ENCODE data around the gene SPOP.
A peak's percentile ranks its signal among the peaks of the same experiment; 100 is the strongest.

SPOP gene

DNA sequence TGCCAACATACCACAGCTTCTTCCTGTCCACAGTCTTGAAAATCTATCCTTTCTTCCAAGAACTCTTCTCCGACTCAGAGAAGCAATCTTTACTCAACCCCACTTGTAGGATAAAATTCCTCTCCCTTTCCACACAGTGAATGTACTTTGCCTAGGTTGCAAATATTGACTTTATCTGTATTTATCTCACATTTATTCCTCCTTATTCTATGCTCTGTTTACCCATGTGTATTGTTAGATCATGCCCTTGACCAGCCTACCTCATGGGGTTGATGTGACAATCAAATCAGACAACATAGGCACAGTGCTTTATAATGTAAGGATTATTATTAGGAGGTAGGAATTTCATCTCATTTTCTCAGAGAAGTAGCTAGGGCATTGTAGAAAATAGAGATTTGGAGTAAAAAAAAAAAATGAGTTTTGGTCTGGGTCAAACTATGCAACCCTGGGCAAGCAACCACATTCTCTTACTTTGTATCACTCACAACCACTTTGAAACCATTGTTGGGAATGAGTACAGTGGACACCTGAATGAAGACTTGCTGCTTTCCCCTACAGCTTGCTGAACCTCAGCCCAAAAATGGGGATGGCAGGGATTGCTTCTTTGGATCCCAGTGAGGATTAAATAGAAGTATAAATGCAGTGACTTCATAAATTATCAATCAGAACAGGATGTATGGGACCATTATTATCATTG, 38.9 kb upstream of the SPOP start:
- TF ChIP-seq, protein P1, sequence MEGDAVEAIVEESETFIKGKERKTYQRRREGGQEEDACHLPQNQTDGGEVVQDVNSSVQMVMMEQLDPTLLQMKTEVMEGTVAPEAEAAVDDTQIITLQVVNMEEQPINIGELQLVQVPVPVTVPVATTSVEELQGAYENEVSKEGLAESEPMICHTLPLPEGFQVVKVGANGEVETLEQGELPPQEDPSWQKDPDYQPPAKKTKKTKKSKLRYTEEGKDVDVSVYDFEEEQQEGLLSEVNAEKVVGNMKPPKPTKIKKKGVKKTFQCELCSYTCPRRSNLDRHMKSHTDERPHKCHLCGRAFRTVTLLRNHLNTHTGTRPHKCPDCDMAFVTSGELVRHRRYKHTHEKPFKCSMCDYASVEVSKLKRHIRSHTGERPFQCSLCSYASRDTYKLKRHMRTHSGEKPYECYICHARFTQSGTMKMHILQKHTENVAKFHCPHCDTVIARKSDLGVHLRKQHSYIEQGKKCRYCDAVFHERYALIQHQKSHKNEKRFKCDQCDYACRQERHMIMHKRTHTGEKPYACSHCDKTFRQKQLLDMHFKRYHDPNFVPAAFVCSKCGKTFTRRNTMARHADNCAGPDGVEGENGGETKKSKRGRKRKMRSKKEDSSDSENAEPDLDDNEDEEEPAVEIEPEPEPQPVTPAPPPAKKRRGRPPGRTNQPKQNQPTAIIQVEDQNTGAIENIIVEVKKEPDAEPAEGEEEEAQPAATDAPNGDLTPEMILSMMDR (conservative IDR thresholded peaks at IDR 0.05; ENCODE audit: low read length) = no peak
- H3K4me3 ChIP-seq (ENCODE audit: low read length) = no peak overlapping the region
- DNase-seq (ENCODE audit: low read depth) = no peak

DNA sequence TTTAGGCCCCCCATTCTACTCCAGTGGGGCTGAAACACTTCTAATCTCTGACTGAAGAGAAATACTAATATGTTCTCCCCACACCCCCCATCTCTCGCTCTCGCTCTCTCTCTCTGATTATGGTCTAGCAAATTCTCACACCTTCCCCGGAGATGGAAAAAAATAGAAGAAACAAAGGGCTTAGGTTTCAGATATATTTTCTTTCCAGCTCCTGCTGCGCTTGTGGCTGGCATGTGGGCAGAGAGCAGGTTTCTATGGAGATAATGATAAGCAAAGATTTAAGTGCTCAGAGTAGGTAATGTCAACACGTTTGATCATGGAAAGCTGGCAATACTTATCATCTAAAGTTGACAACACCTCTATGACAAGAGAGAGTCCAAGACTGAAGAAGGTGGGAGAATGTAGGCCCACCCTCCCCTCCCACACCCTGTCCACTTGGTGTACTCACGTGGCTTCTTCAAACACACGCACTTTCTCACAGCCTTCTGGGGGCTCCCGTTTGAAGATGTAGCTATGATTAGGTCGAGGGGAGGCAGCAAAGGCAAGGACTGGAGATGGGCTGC, 37.9 kb upstream of the SPOP start:
- no peak overlapping the region for H3K4me3 ChIP-seq (ENCODE audit: low read length)
- DNase-seq (ENCODE audit: low read depth) = no peak
- TF ChIP-seq, protein P1 (conservative IDR thresholded peaks at IDR 0.05; ENCODE audit: low read length) = no peak

DNA sequence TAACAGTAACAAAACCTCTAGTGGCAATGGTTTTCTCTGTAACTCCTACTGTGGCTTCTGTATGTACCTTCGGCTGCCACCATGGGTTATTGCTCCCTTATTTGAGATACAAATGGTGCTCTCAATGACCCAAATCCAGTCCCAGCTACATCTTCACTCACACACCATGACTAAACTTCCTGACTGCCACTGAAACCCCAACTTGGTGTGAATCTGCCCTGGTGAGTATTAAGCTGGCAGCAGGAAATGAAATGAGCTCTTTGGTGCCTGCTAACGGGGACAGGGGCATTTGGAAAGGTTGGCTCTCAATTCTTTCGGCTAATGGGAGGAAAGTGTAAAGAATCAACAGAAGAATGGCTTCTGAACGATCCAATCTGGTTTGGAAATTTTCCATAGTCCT, 37.3 kb upstream of the SPOP start:
- DNase-seq (ENCODE audit: low read depth) = no peak
- H3K4me3 ChIP-seq (ENCODE audit: low read length) = no peak overlapping the region
- TF ChIP-seq, protein P1 (conservative IDR thresholded peaks at IDR 0.05; ENCODE audit: low read length) = no peak

DNA sequence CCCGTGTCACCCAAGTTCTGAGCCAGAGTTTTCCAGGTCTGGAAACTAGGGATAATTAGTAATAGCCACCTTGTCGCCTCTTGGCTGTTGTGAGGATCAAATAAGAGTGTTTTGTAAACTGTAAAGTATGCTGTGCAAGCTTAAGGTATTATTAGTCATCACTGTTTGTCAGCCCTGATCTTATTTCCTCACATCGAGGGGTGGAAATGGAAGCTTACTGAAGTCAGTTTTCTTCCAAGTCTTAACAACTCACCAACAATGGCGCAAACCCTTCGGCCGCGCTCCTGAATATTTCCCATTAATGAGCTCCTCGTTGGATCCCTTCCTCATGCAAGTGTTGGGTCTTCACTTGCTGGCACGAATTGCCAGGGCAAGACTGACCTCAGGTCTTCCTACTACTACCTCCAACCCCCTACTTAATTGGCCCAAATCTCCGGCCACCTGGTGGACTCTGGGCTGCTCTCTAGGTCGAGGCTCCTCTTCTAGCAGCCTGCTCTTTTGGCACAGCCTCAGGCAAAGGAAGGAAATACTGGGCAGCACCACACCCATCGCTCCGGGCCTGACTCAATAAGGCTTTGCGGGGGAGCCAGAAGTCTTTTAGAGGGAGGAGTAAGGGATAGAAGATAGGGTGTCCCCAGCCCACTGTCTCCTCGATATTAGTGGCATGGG, 30.8 kb upstream of the SPOP start:
- H3K4me3 ChIP-seq (ENCODE audit: low read length) = peak overlapping the region; percentile 74
- DNase-seq (ENCODE audit: low read depth) = no peak
- TF ChIP-seq, protein P1 (conservative IDR thresholded peaks at IDR 0.05; ENCODE audit: low read length) = no peak

DNA sequence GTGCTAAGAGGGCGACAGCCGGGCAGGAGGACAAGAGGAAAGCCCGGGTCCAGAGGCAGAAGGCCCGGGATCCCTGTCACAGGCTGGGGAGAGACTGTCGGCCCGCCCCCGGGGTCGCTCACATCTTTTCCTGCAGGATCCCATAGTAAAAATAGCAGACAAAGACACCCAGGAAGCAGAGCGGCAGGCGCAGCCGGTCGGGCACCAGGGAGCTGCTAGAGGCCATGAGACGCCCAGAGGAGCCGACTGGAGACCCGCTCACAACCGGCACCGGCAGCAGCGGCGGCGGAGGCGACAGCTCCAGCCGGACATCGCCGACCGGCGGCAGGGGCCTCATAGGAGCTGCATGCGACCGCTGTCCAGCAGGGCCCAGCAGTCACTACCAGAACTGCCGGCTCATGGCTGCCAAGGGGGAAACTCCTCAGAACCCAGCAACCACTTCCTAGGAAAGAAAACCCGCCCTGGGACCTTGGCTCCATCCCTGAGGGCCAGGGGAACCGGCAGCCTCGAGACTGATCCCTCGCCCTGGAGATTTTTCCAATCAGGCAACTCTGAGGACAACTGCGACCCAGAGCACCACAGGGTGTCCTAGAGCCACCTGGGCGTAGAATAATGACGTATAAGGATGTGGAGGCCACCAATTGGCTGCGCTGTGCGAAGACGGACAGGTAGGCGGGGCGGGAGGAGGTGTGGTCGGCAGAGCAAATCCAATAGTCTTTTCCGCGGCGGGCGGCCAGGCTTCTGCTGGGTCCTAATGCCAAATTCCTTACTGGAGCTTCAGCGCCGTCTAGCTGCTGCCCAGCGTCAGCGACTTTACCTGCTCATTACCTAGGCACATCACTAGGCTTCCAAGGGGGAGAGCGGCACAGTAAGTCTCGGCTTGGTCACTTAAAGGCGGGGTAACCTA, 30.0 kb upstream of the SPOP start, which contains the start of gene SLC35B1:
Gene SLC35B1, minus strand, starts transcription at position 357 of the 907 bp plus-strand sequence. Its CDS starts 131 bp downstream, at position 226.
- TF ChIP-seq, protein P1 (conservative IDR thresholded peaks at IDR 0.05; ENCODE audit: low read length) = peak; percentile 87
- DNase-seq (ENCODE audit: low read depth) = peak; percentile 99
- H3K4me3 ChIP-seq (ENCODE audit: low read length) = peak within 1 kb of the TSS; percentile 92

DNA sequence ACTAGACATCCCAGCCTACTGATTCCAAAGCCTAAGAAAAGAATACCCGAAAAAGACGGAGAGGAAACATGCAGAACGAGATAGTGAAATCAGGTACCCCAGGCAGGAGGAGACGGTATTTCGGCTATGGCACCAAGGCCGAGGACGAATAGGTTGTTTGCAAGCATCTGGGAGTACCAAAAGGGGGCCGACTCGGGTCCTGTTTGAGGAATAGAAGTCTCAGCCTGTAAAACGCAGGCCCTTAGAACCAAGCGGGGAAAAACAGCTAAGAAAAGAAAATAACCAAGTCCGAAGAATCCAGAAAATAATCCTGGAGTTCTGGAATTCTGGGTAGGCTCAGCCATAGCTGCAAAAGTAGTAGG, 29.3 kb upstream of the SPOP start:
- DNase-seq (ENCODE audit: low read depth) = no peak
- TF ChIP-seq, protein P1 (conservative IDR thresholded peaks at IDR 0.05; ENCODE audit: low read length) = no peak
- H3K4me3 ChIP-seq (ENCODE audit: low read length) = peak overlapping the region; percentile 92

All from AG10803 (cell line).